Muscle layer of duodenum (tissue), 2 donors: ENCODE results near the gene GRIA3.
"Not testable (repeated sequence)": the region's sequence is repeated elsewhere in the genome, so short reads cannot be mapped to it uniquely, and the experiment has no call there.

Experiments used
- H3K27ac ChIP-seq: one replicate; pipeline ENCODE4 v1.7.0; 2013; ENCODE audit warnings: mild to moderate bottlenecking, low read length
- H3K27me3 ChIP-seq: one replicate; pipeline ENCODE4 v1.7.0; 2013; ENCODE audit warnings: low read depth, mild to moderate bottlenecking, control low read depth, low read length
- H3K36me3 ChIP-seq, 2 donors: one replicate each; pipeline ENCODE4 v1.7.0; 2013; ENCODE audit warnings: low read length in 2 of 2, control low read depth in 1 of 2, mild to moderate bottlenecking in 1 of 2; ENCODE audit not compliant: insufficient read depth in 2 of 2, control insufficient read depth in 1 of 2
- H3K4me1 ChIP-seq, 2 donors: one replicate each; pipeline ENCODE4 v1.7.0; 2013; ENCODE audit warnings: low read length in 2 of 2, mild to moderate bottlenecking in 2 of 2, control low read depth in 1 of 2, moderate library complexity in 1 of 2; ENCODE audit not compliant: insufficient read depth in 2 of 2, control insufficient read depth in 1 of 2
- H3K4me3 ChIP-seq, 2 donors: one replicate each; pipeline ENCODE4 v1.7.0; 2013; ENCODE audit warnings: low read length in 2 of 2, low read depth in 1 of 2, mild to moderate bottlenecking in 1 of 2
- H3K9me3 ChIP-seq, 2 donors: one replicate each; pipeline ENCODE4 v1.7.0; 2013; ENCODE audit warnings: low read length in 2 of 2, control low read depth in 1 of 2, mild to moderate bottlenecking in 1 of 2; ENCODE audit not compliant: control insufficient read depth in 1 of 2
- donor health status: healthy.

GRIA3 gene

DNA sequence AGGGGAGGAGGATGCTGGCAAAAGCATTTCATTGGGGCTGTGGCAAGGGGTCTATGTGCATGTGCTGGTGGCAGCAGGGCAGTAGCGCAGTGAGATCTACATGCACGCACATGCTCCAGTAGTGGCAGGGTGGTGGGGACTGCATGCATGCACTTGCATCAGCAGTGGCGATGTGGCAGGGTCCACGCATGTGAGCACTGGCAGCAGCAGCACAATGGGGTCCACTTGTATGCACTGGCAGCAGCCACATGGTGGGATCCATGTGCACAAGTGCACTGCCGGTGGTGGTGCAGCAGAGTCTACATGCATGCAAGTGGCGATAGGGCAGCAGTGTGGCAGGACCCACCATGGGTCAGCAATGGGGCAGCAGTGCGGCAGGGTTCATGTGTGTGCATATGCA lies 315.7 kb downstream of the GRIA3 start:
- H3K9me3 ChIP-seq = no peaks in the 10 kb centered on the region
- H3K27ac ChIP-seq = no peak overlapping the region
- no peaks in the 10 kb centered on the region for H3K36me3 ChIP-seq
- no peak overlapping the region for H3K4me3 ChIP-seq
- H3K27me3 ChIP-seq = no peaks in the 10 kb centered on the region
- no peaks in the 10 kb centered on the region for H3K4me1 ChIP-seq

DNA sequence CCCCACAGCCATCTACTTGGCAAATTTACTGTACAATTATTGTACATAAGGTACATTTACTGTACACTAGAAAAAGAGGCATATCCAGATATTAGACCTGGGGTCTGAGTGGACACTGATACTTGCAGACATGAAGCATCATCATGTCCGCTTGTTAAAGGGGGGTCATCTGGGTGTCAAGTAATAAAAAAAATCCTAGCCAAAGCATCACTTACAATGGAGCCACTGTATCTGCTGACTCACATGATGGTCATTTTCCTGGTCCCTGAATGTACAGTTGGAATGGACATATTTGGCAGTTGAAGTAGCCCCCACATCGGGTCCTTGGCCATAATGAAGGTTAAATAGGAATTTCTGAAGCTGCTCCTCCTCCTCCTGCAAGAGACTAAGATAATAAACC lies 320.0 kb downstream of the GRIA3 start:
- Histone ChIP-seq H3K4me1 (no peaks in the 10 kb centered on the region), H3K27ac (no peak overlapping the region), H3K27me3 (no peaks in the 10 kb centered on the region), H3K9me3 (no peaks in the 10 kb centered on the region), H3K4me3 (no peak overlapping the region), H3K36me3 (no peaks in the 10 kb centered on the region)

DNA sequence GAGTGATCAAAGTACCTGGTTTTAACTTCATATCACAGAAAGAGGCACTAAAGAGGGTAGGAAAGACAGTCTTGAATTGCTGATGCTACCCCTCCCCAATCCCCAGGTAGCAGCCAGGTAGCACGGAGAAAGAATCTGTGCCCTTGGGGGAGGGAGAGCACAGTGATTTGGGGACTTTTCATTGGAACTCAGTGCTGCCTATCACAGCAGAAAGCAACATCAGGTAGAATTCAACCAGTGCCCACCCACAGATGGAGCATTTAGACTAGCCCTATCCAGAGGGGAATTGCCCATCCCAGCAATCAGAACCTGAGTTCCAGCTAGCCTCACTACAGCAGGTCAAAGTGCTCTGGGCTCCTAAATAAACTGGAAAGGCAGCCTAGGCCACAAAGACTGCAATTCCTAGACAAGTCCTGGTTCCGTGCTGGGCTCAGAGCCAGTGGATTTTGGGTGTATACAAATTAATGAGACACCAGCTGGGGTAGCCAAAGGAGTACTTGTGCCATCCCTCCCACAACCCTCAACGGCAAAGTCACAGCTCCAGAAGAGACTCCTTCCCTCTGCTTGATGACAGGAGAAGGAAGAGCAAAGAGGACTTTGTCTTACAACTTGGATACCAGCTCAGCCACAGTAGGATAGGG lies 320.7 kb downstream of the GRIA3 start:
- H3K4me3 ChIP-seq = no peak overlapping the region
- H3K9me3 ChIP-seq = no peaks in the 10 kb centered on the region
- H3K27me3 ChIP-seq = no peaks in the 10 kb centered on the region
- no peaks in the 10 kb centered on the region for H3K4me1 ChIP-seq
- no peak overlapping the region for H3K27ac ChIP-seq
- no peaks in the 10 kb centered on the region for H3K36me3 ChIP-seq

GRCh38 chrX:123513585-123514278 lies 329.7 kb downstream of the GRIA3 start:
- H3K9me3 ChIP-seq = peaks cover 0 to 4% of the 10 kb centered on the region in 2 donors
- no peaks in the 10 kb centered on the region for H3K4me1 ChIP-seq
- no peaks in the 10 kb centered on the region for H3K36me3 ChIP-seq
- peak overlapping the region in 1 of 2 donors; percentile 30 for H3K4me3 ChIP-seq
- H3K27ac ChIP-seq = no peak overlapping the region
- no peaks in the 10 kb centered on the region for H3K27me3 ChIP-seq

DNA sequence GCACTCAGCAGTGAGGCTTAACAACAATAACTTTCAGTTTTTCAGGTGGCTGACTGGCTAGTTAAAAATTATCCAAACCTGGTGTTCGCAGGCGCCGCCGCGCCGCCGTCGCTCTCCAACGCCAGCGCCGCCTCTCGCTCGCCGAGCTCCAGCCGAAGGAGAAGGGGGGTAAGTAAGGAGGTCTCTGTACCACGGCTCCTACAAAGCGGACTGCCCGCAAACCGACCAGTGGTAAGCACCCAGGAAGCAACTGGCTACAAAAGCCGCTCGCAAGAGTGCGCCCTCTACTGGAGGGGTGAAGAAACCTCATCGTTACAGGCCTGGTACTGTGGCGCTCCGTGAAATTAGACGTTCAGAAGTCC lies 330.2 kb downstream of the GRIA3 start:
- H3K27me3 ChIP-seq, H3K9me3 ChIP-seq, H3K4me1 ChIP-seq, H3K27ac ChIP-seq, H3K36me3 ChIP-seq: not testable (repeated sequence)
- H3K4me3 ChIP-seq = peak overlapping the region in 1 of 2 donors; percentile 30

- no peaks in the 10 kb centered on the region for H3K27me3 ChIP-seq
- no peaks in the 10 kb centered on the region for H3K36me3 ChIP-seq
- no peaks in the 10 kb centered on the region for H3K4me1 ChIP-seq
- no peak overlapping the region for H3K27ac ChIP-seq
- H3K9me3 ChIP-seq = peaks cover 0 to 7% of the 10 kb centered on the region in 2 donors
- no peak overlapping the region for H3K4me3 ChIP-seq
Measured at GRCh38 chrX:123518791-123519190, 334.7 kb downstream of the GRIA3 start.

DNA sequence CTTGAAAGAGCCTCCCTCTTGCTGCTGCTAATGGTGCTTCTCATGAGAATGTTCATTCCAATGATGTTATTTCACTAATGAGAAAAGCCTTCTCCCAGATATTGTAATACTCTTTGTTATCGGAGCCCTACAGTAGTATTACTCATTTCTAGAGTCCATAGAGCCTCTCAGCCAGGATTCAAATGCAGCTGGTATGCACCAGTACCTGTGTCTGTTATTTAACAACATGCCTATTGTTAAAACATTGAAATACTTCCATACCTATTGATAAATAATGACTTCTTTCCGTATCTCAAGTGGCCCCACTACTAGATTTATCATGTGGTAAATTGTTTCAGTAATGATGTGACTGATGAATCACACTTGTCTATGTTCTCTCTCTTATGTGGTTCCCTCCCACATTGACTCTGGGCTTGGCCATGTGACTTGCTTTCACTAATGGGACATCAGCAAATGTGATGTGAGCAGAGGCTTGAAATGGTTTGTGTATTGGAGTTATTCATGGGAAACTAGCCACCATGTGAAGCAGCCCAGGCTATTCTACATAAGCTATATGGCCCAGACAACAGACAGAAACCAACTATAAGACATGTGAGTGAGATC lies 341.1 kb downstream of the GRIA3 start:
- Histone ChIP-seq H3K36me3 (no peaks in the 10 kb centered on the region), H3K27ac (no peak overlapping the region), H3K9me3 (peaks cover 0 to 3% of the 10 kb centered on the region in 2 donors), H3K4me1 (no peaks in the 10 kb centered on the region), H3K4me3 (no peak overlapping the region), H3K27me3 (no peaks in the 10 kb centered on the region)

GRCh38 chrX:123530726-123531125 lies 346.6 kb downstream of the GRIA3 start:
- not testable (repeated sequence) for H3K4me1 ChIP-seq, H3K27me3 ChIP-seq, H3K27ac ChIP-seq, H3K36me3 ChIP-seq, H3K9me3 ChIP-seq, H3K4me3 ChIP-seq
